H1 (cell line): ENCODE results near the gene VAPB. TPM values are rescaled to one million over a fixed set of nuclear protein-coding genes. Genes with fewer than 3 reads are reported as not detected.

ENCODE experiments used
- CREB1 ChIP-seq: IDR thresholded peaks from 2 replicates; pipeline ENCODE4 v1.6.1; 2012; ENCODE audit warnings: inconsistent platforms
- CTBP2 ChIP-seq: IDR thresholded peaks from 2 replicates; pipeline ENCODE4 v1.7.0; 2011; ENCODE audit warnings: borderline replicate concordance, mild to moderate bottlenecking, moderate library complexity, mixed read lengths, low read length; ENCODE audit not compliant: insufficient read depth, insufficient read length
- HDAC6 ChIP-seq: IDR thresholded peaks from one replicate; pipeline ENCODE4 v1.7.1; 2012; ENCODE audit warnings: low read depth, mild to moderate bottlenecking, inconsistent platforms, low read length, moderate library complexity
- TAF7 ChIP-seq: optimal IDR thresholded peaks from 2 replicates; pipeline ENCODE3; 2011; ENCODE audit warnings: low read depth, mild to moderate bottlenecking, inconsistent platforms, low read length, moderate library complexity, borderline replicate concordance
- polyA plus RNA-seq, 7 experiments: library from polyadenylated mRNA; depleted of rRNA in 3 of 7; stranded (reverse) in 5 of 7; unstranded in 2 of 7; fragments of >200 nt in 5 of 7; fragments of 200-250 nt in 2 of 7; gene quantifications; 1 replicate in 5 of 7; 2 replicates in 1 of 7; 4 replicates in 1 of 7; pipeline versions ENCODE4 v1.2.1 to v1.2.3, GENCODE V29; 2011 to 2013; ENCODE audit warnings: missing spikeins in 2 of 7, mixed read lengths in 2 of 7
- total RNA-seq: library from RNA; stranded (reverse); fragmentation: NEBNext Ultra II Directional; extraction: Animal tissue kit (Norgen Biotek cat#: 25700); gene quantifications from 2 replicates; pipeline ENCODE4 v1.2.1, GENCODE V29; 2021

VAPB gene
- total and polyA plus RNA-seq, 2 of the 8 experiments (the other 6 are each of a cell fraction or from before 2014, with no cell fraction given): 24.4 to 62.8 TPM

DNA sequence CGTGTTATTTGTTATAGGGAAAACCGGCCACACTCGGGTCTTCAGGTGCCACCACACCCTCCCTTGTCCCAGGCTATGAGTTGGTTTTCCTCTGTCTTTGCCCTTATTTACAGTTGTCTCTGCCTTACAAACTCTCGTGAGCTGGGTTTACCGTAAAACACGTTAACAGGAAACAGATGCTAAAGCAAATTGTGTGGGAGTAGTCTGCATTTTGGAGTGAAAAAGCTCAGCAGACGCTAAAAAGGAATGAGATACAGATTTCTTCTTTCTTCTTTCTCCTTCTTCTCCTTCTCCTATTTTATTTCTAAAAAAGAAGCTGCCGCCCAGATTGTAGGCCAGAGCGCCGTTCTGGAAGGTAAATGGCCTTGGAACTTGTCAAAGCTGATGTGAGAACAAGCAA, 74.2 kb downstream of the VAPB start (continued):
- no peak for TF ChIP-seq HDAC6
- TF ChIP-seq CREB1: no peak
- no peak for TF ChIP-seq TAF7
- no peak for TF ChIP-seq CTBP2
